Kidney capillary endothelial cell (primary cell): Measurements from ENCODE around the gene ATP2B3.

Experiments
- DNase-seq: peaks from one replicate; pipeline ENCODE4 v3.0.0-alpha.2; 2018; ENCODE audit warnings: low spot score

Gene ATP2B3

GRCh38 chrX:153612413-153612812, 95.0 kb downstream of the ATP2B3 start:
- DNase-seq: no peak

DNA sequence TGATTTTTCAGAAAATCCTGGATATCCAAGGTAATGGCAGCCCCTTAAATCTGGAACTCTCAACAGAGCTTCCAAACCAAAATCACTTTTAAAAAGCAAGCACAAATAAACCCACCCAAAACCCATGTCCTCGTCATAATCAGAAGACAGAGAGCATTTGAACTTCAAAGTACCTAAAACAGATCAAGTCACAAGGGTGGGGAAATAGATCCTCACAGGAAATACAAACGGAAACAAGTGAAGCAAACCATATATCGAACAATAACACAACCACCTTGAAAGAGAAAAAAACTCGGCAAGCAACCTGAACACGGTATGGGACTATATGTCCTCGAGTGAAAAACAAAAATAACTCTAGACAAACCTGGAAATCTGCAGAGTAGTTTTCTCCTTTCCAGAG, 97.4 kb downstream of the ATP2B3 start:
- DNase-seq: no peak

DNA sequence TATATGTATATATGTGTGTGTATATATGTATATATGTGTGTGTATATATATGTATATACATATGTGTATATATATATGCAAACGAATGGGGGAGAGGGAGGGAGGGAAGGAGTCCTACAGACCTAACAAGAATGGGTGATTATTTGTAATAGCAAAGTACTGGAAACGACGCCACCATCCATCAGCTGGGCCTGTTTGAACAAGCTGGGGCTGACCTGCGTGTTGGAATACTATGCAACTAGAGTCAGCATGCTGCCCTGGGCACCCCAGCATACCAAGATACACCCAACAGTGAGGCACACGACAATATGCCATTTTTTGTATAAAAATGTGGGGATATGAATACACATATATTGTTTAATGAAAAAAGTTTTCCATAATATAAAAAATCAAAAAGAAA, 103.1 kb downstream of the ATP2B3 start:
- DNase-seq: no peak

- no peak for DNase-seq
These were observed 104.6 kb downstream of the ATP2B3 start for GRCh38 chrX:153621949-153622598.

DNA sequence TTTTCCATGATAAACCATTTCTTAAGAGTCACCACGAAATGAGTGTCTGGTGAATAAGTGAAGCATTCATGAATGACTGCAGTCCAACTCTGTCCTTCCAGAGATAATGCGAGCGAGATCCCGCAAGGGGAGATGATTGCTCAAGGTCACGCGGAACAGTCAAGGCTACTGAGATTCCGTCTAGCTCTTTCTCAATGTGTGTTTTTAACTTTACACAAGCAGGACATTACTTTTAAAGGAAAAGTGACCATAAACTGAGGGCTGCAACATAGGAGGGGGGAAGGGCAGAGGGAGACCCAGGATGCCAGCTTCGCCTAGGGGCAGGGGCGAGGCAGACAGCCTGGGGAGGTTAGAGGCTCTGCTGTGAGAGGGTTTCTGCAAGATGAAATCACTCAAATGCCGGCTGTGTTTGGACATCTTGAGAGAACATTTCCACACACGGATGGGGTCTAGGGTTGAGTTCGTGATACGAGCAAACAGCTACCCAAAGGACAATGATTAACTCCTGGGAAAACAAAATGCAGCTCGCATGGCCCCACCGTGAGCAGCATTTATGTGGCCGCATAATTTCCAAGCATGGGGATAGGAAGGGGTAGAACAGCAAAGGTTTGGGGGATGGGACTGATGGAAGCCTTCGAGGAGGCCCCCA, 105.3 kb downstream of the ATP2B3 start:
- DNase-seq: no peak

DNA sequence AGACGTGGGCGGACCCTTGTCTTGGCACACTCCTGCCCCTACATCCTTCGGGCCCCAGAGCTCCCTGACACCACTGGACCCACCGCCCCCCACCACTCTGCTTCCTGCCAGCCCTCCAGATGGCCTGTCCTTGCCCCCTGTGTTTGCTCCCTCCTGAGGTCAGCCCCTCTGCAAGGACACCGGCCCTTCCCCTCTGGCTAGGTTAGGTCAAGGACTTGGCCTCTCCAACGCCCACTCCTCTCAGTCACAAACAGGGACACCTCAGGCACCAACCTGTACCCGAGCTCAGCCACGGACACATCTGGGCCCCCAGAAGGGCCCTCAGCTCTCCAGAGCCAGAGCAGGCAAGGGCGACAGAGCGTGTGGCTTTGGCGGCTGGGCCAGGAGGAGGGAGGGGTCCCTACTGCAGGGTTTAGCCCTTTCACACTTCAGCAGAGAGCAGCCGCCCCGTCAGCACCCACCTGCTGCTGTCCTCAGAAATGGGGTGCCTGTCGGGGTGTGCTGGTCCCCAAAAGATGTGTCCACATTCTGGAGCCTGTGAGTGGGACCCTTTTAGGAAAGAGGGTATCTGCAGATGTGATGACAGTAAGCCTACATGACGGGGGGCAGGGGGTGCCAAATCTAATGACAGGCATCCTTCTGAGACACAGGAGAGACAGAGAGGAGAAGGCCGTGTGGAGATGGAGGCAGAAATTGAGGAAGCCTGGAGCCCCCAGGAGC, 106.0 kb downstream of the ATP2B3 start:
- DNase-seq: no peak

- DNase-seq: no peak
These were observed 107.0 kb downstream of the ATP2B3 start for GRCh38 chrX:153624196-153625091.

GRCh38 chrX:153625271-153626024, 108.0 kb downstream of the ATP2B3 start:
- no peak for DNase-seq

DNA sequence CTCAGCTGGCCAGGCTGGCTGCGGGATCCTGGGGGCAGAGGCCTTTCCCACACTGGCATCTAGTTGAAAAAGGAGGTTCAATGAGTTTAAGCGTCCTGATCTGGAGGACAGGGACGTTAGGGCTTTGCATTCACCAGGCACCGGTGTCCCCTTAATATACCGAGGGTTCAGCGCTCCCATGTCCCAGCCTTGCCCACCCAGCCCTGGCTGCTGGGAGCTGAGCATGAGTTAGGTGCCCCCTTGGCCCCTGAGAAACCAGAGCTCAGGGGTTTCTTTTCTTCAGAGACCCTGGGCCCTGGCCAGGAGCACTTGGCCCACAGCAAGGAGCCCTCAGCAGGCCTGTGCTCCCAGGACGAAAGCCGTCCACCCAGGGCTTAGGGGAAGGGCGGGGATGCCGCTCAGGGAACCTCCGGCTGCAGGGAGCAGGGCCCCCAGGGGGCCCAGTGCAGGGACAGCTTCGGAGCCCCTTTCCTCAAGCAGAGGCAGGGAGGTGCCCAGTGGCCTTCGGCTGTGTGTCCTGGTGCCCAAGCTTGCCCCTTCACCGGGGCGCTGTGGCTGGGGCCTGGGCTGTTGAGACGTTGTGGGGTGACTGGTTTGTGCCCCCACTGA, 108.7 kb downstream of the ATP2B3 start:
- DNase-seq: no peak

DNA sequence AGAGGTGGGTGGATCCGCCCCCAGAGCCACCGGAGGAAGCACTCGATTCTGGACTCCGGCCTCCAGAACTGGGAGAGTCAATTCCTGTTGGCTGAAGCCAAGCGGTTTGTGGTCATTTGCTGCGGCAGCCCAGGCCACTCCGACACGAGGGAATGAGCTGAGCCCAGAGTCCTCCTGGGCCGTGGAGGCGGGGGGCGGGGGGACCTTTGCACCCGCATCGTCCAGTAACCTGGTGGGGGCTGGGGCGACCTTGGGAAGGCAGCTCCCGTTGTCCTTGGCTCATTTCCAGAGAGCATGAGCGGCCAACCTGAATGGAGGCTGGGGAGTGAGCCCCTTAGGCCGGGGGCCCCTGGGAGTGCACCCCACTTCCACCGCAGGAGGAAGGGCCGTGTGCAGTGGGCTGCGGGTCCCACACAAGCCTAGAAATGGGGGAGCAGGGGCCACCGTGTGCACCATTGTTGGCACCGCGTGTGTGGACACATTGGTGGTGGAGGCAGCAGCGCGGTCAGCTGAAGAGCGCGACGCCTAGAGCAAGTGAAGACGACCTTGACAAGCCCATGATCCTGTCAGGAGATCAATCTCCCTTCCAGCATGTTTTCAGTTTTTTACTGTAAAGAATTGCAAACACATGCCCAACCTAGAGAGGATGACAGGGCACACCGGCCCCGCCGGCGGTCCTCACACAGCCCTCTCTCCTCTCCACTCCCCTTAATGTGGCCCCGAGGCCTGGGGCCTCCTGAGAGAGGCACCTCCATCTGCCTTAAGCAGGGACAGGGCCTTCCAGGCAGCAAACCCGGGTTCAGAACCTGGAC, 109.6 kb downstream of the ATP2B3 start:
- DNase-seq: no peak

- no peak for DNase-seq
These were observed 110.3 kb downstream of the ATP2B3 start for GRCh38 chrX:153627675-153628111.

DNA sequence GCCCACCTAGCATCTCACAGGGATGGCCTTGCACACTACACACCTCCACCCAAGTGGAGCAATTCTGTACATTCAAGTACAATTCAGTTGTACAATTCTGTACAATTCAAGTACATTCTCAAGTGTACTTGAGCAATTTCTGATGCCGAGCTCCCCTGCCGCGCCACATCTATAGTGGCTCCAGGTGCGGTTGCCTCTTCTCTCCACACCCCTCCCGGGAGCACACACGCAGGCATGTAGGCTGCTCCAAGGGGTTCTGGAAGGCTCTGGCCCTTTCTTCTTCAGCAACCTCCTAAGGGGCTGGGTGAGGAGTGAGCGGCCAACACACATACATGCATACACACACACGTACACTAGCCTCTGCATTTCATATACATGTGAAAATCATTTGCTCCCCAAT, 110.7 kb downstream of the ATP2B3 start:
- no peak for DNase-seq

GRCh38 chrX:153628665-153629064, 111.2 kb downstream of the ATP2B3 start:
- DNase-seq: no peak

- DNase-seq: no peak
These were observed 113.9 kb downstream of the ATP2B3 start for GRCh38 chrX:153631346-153631745.

- no peak for DNase-seq
These were observed 114.6 kb downstream of the ATP2B3 start for GRCh38 chrX:153631907-153632594.
